ENCODE measurements around the gene SBNO1.

SBNO1 gene

GRCh38 chr12:123346946-123347345 is 17.7 kb downstream of the SBNO1 start:
- Histone ChIP-seq H3K27ac (ENCODE audit: low read depth, low read length) (no peak overlapping the region), H2AFZ (ENCODE audit: low read depth, low read length, severe bottlenecking) (no peak overlapping the region), H3K9me3 (ENCODE audit: insufficient read depth, low read length) (no peaks in the 10 kb centered on the region), H3K36me3 (ENCODE audit: low read length) (peaks cover 16% of the 10 kb centered on the region; the same call in 1 of the 2 replicates), H3K79me2 (ENCODE audit: insufficient read depth, low read length) (peaks cover 41% of the 10 kb centered on the region), H3K4me3 (ENCODE audit: insufficient read depth, low read length, poor library complexity, severe bottlenecking) (no peak overlapping the region), H3K4me2 (ENCODE audit: low read depth, low read length, poor library complexity, severe bottlenecking) (no peak overlapping the region), H3F3A (ENCODE audit: insufficient read depth) (no peaks in the 10 kb centered on the region), H3K27me3 (ENCODE audit: low read length) (no peaks in the 10 kb centered on the region), H4K20me1 (ENCODE audit: low read depth, low read length) (peaks cover 3% of the 10 kb centered on the region; the same call in 1 of the 2 replicates), H3K9ac (ENCODE audit: low read length) (no peak overlapping the region), H3K9me2 (replicated peaks; ENCODE audit: insufficient read depth, low read length) (no peaks in the 10 kb centered on the region)
- TF ChIP-seq EZH2phosphoT487 (conservative IDR thresholded peaks at IDR 0.05; ENCODE audit: low read length) (no peak), CTCF (IDR thresholded peaks at IDR 0.05; ENCODE audit: insufficient read depth, low read length, poor library complexity, severe bottlenecking) (no peak)

- no peaks in the 10 kb centered on the region for H3K9me2 ChIP-seq (replicated peaks; ENCODE audit: insufficient read depth, low read length)
- no peak overlapping the region for H3K4me2 ChIP-seq (ENCODE audit: low read depth, low read length, poor library complexity, severe bottlenecking)
- H3K9me3 ChIP-seq (ENCODE audit: insufficient read depth, low read length): no peaks in the 10 kb centered on the region
- H3F3A ChIP-seq (ENCODE audit: insufficient read depth): no peaks in the 10 kb centered on the region
- no peak overlapping the region for H3K4me3 ChIP-seq (ENCODE audit: insufficient read depth, low read length, poor library complexity, severe bottlenecking)
- TF ChIP-seq EZH2phosphoT487 (conservative IDR thresholded peaks at IDR 0.05; ENCODE audit: low read length): no peak
- no peak for TF ChIP-seq CTCF (IDR thresholded peaks at IDR 0.05; ENCODE audit: insufficient read depth, low read length, poor library complexity, severe bottlenecking)
- H3K27me3 ChIP-seq (ENCODE audit: low read length): no peaks in the 10 kb centered on the region
- peaks cover 25% of the 10 kb centered on the region for H3K79me2 ChIP-seq (ENCODE audit: insufficient read depth, low read length)
- no peaks in the 10 kb centered on the region for H4K20me1 ChIP-seq (ENCODE audit: low read depth, low read length)
- H2AFZ ChIP-seq (ENCODE audit: low read depth, low read length, severe bottlenecking): no peak overlapping the region
- no peak overlapping the region for H3K9ac ChIP-seq (ENCODE audit: low read length)
- no peak overlapping the region for H3K27ac ChIP-seq (ENCODE audit: low read depth, low read length)
- H3K36me3 ChIP-seq (ENCODE audit: low read length): peaks cover 19% of the 10 kb centered on the region; the same call in 1 of the 2 replicates
These were observed 20.6 kb downstream of the SBNO1 start for GRCh38 chr12:123344086-123344485.

GRCh38 chr12:123337070-123337469 is 27.6 kb downstream of the SBNO1 start:
- no peaks in the 10 kb centered on the region for H3K9me2 ChIP-seq (replicated peaks; ENCODE audit: insufficient read depth, low read length)
- TF ChIP-seq EZH2phosphoT487 (conservative IDR thresholded peaks at IDR 0.05; ENCODE audit: low read length) (no peak), CTCF (IDR thresholded peaks at IDR 0.05; ENCODE audit: insufficient read depth, low read length, poor library complexity, severe bottlenecking) (no peak)
- peaks cover 26% of the 10 kb centered on the region; the same call in 1 of the 2 replicates for H3K36me3 ChIP-seq (ENCODE audit: low read length)

More at GRCh38 chr12:123337070-123337469, 27.6 kb downstream of the SBNO1 start:
- no peaks in the 10 kb centered on the region for H4K20me1 ChIP-seq (ENCODE audit: low read depth, low read length)
- H3K27me3 ChIP-seq (ENCODE audit: low read length): no peaks in the 10 kb centered on the region
- H3K27ac ChIP-seq (ENCODE audit: low read depth, low read length): no peak overlapping the region
- H3F3A ChIP-seq (ENCODE audit: insufficient read depth): no peaks in the 10 kb centered on the region
- no peaks in the 10 kb centered on the region for H3K9me3 ChIP-seq (ENCODE audit: insufficient read depth, low read length)
- no peak overlapping the region for H3K4me3 ChIP-seq (ENCODE audit: insufficient read depth, low read length, poor library complexity, severe bottlenecking)
- no peak overlapping the region for H3K4me2 ChIP-seq (ENCODE audit: low read depth, low read length, poor library complexity, severe bottlenecking)
- no peak overlapping the region for H3K9ac ChIP-seq (ENCODE audit: low read length)
- no peak overlapping the region for H2AFZ ChIP-seq (ENCODE audit: low read depth, low read length, severe bottlenecking)
- peaks cover 12% of the 10 kb centered on the region; the same call in 1 of the 2 replicates for H3K79me2 ChIP-seq (ENCODE audit: insufficient read depth, low read length)
